ENCODE measurements around the gene FAM13A. TPM values are rescaled to one million over a fixed set of nuclear protein-coding genes. Genes with fewer than 3 reads are reported as not detected.
"Not testable (repeated sequence)": the region's sequence is repeated elsewhere in the genome, so short reads cannot be mapped to it uniquely, and the experiment has no call there.

Gene FAM13A
- total RNA-seq, 2 experiments from 2014 or later = 10.5 TPM

- Mint-ChIP-seq H3K9me3 (no peaks in the 10 kb centered on the region), H3K27me3 (no peaks in the 10 kb centered on the region), H3K4me1 (no peaks in the 10 kb centered on the region), H3K4me3 (no peak overlapping the region), H3K27ac (no peak overlapping the region), H3K36me3 (no peaks in the 10 kb centered on the region)
- POLR2A ChIA-PET = interaction anchor here (0.8 kb wide), 1 partner anchor 10 kb away, joined by 3 read pairs; no protein-coding TSS in a partner anchor
- DNase-seq (no peak), ATAC-seq (ENCODE audit: low read depth) (no peak)
Measured at GRCh38 chr4:88911246-88912212, 145.5 kb downstream of the FAM13A start.

DNA sequence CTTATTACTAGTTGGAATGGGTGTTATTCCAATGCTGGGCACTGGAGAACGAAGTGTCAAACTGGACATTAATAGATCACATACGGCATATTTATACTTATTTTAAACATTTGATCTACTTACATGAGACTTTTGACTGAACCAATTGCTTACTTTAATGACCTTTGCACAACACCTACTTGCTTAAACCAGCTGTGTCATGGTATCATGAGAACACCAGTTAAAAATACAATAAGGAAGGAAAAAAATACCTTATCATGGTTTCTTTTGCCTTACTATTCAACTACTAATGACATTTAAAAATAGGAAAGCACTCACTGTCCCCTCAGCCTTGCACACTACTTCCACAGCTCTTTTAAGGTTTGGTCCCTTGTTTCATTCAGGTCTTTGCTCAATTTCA lies 146.9 kb downstream of the FAM13A start:
- DNase-seq = no peak
- ATAC-seq (ENCODE audit: low read depth) = no peak
- Mint-ChIP-seq H3K9me3 (no peaks in the 10 kb centered on the region), H3K4me3 (no peak overlapping the region), H3K4me1 (no peaks in the 10 kb centered on the region), H3K27ac (no peak overlapping the region), H3K27me3 (no peaks in the 10 kb centered on the region), H3K36me3 (no peaks in the 10 kb centered on the region)
- POLR2A ChIA-PET = interaction anchor here (0.5 kb wide), 1 partner anchor 931 kb away, joined by 3 read pairs; no protein-coding TSS in a partner anchor

DNA sequence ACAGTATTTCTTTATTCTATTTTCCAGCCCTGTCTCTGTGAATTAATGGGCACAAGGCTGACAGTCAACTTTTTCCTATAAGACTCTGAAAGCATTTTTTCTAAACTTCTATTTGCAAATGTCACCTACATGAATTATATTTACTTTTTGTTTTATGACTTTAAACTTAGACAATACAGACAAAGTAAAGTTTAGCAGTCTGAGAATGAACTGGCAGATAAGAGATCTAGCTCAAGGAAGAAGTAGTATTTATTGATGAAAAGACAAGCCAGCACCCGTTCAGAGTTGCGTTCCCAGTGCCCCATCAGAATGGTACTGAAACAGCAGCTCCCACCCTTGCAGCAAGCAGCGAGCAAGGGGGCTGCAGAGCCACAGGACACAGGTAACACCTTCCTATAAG lies 148.5 kb downstream of the FAM13A start:
- DNase-seq (no peak), ATAC-seq (ENCODE audit: low read depth) (no peak)
- Mint-ChIP-seq H3K27ac (no peak overlapping the region), H3K9me3 (no peaks in the 10 kb centered on the region), H3K36me3 (no peaks in the 10 kb centered on the region), H3K4me3 (no peak overlapping the region), H3K4me1 (no peaks in the 10 kb centered on the region), H3K27me3 (no peaks in the 10 kb centered on the region)
- POLR2A ChIA-PET = no interaction called here

DNA sequence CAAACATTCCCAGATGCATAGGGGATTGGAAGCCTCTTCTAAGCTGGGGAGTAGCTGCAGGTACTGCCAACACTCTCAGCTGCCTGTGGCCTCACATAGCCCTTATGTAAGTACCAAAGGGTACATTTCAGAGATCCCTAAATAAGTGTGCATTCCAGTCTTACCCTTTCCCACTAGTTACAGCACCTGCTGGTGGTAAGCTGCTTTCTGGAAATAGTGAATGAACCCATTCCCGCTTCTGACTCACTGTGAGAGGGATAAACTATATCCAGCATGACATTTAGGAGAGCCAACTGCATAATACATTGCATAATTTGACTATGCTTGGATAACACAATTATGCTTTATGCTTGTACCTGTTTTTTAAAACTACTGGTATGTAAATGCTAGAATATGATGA lies 149.0 kb downstream of the FAM13A start:
- Mint-ChIP-seq H3K4me1 (no peaks in the 10 kb centered on the region), H3K27ac (no peak overlapping the region), H3K27me3 (no peaks in the 10 kb centered on the region), H3K36me3 (no peaks in the 10 kb centered on the region), H3K9me3 (no peaks in the 10 kb centered on the region), H3K4me3 (no peak overlapping the region)
- POLR2A ChIA-PET = no interaction called here
- ATAC-seq (ENCODE audit: low read depth) = no peak
- DNase-seq = no peak

DNA sequence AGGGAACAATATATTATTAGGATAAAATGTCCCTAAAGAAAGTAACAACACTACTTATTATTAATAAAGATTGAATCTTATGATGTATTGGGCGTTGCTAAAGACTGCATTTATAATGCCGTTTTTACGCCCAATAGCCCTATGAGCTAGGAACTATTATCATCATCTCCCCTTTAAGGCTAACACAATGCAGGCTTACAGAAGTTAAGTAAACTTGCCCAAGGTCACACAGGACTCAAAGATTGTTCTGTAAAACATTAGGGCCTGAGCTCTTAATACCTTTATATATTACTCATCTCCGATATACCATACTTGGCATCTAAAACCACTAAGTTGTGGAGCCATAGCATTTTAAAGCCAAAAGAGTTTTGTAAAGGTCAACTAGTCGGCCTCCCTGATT lies 149.5 kb downstream of the FAM13A start:
- H3K4me3 Mint-ChIP-seq = no peak overlapping the region
- DNase-seq (no peak), ATAC-seq (ENCODE audit: low read depth) (no peak)
- POLR2A ChIA-PET = no interaction called here
- H3K27ac Mint-ChIP-seq = no peak overlapping the region
- no peaks in the 10 kb centered on the region for H3K36me3 Mint-ChIP-seq
- H3K9me3 Mint-ChIP-seq = no peaks in the 10 kb centered on the region
- H3K4me1 Mint-ChIP-seq = no peaks in the 10 kb centered on the region
- peaks cover 2% of the 10 kb centered on the region for H3K27me3 Mint-ChIP-seq

DNA sequence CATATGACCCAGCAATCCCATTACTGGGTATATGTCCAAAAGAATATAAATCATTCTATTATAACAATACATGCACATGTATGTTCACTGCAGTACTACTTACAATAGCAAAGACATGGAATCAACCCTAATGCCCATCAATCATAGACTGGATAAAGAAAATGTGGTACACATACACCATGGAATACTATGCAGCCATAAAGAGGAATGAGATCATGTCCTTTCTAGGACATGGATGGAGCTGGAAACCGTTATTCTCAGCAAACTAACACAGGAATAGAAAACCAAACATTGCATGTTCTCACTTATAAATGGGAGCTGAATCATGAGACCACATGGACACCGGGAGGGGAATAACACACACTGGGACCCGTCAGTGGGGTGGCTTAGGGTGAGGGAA lies 152.7 kb downstream of the FAM13A start:
- H3K9me3 Mint-ChIP-seq; H3K36me3 Mint-ChIP-seq; H3K4me3 Mint-ChIP-seq; DNase-seq; H3K27ac Mint-ChIP-seq; POLR2A ChIA-PET; H3K4me1 Mint-ChIP-seq; ATAC-seq (ENCODE audit: low read depth): not testable (repeated sequence)
- H3K27me3 Mint-ChIP-seq = peaks cover 12% of the 10 kb centered on the region

- no peaks in the 10 kb centered on the region for H3K36me3 Mint-ChIP-seq
- H3K27me3 Mint-ChIP-seq = peaks cover 14% of the 10 kb centered on the region
- H3K4me3 Mint-ChIP-seq = no peak overlapping the region
- H3K4me1 Mint-ChIP-seq = no peaks in the 10 kb centered on the region
- H3K27ac Mint-ChIP-seq = no peak overlapping the region
- no peak for DNase-seq
- H3K9me3 Mint-ChIP-seq = peaks cover 9% of the 10 kb centered on the region
- no peak for ATAC-seq (ENCODE audit: low read depth)
- POLR2A ChIA-PET = no interaction called here
Measured at GRCh38 chr4:88900432-88900831, 156.6 kb downstream of the FAM13A start.

GRCh38 chr4:88897752-88898151 lies 159.2 kb downstream of the FAM13A start:
- Mint-ChIP-seq H3K9me3 (peaks cover 9% of the 10 kb centered on the region), H3K4me3 (no peak overlapping the region), H3K27ac (no peak overlapping the region), H3K4me1 (no peaks in the 10 kb centered on the region), H3K27me3 (peaks cover 14% of the 10 kb centered on the region), H3K36me3 (no peaks in the 10 kb centered on the region)
- ATAC-seq (ENCODE audit: low read depth) (no peak), DNase-seq (no peak)
- POLR2A ChIA-PET = no interaction called here

DNA sequence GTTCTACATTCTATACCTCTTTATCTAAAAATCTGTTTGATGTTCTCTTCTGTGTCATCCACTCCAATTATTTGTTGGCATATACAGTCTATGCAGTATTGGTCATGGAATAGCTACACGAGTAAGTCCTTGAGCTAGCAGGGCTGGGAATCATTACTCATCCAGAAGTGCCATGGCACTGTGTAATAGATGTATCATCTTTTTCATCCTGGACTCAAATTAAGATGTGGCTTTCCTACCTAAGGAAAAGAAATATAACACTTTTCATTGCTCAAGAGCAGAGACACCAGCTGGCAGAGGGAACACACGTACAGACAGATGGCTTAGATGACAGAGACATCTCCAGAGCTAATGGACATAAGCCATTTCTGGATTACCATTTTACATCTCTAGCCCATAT lies 159.8 kb downstream of the FAM13A start:
- Mint-ChIP-seq H3K27me3 (peaks cover 9% of the 10 kb centered on the region), H3K27ac (no peak overlapping the region), H3K4me3 (no peak overlapping the region), H3K4me1 (no peaks in the 10 kb centered on the region), H3K36me3 (no peaks in the 10 kb centered on the region), H3K9me3 (peaks cover 9% of the 10 kb centered on the region)
- DNase-seq (no peak), ATAC-seq (ENCODE audit: low read depth) (no peak)
- POLR2A ChIA-PET = no interaction called here

DNA sequence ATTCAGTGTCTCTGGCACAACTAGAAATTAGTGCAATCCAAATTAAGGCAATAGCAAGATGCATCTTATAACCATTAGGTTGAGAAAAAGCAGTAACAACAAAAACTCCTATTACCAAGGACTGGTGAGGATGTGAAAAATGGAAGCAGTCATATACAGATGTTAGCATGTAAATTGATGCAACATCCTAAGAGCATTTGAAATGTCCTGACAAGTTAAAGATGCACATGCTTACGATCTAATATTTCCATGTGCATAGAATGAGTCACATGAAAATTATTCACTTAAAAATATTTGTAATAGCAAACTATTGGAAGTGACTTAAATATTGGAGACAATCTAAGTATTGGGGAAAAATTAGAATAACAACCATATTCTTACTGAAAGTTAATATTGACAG lies 163.0 kb downstream of the FAM13A start:
- Mint-ChIP-seq H3K9me3 (peaks cover 2% of the 10 kb centered on the region), H3K4me3 (no peak overlapping the region), H3K27me3 (no peaks in the 10 kb centered on the region), H3K27ac (no peak overlapping the region), H3K36me3 (no peaks in the 10 kb centered on the region), H3K4me1 (no peaks in the 10 kb centered on the region)
- ATAC-seq (ENCODE audit: low read depth) (no peak), DNase-seq (no peak)
- POLR2A ChIA-PET = no interaction called here

DNA sequence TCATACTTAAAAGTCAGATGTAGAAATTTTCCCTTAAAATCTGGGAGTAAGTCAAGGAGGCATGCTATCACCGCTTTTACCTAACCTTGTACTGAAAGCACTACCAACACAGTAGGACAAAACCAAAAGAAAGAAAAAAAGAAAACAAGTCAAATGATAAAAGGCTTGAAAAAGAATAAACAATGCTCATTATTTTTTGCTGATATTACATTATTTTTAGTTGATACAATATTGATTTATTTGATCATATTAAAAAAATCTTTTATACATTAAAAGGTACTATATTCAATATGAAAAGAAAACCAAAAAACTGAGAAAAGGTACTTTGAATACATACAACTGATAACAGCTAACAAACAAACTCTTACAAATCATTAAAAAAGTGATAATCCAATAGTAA lies 164.3 kb downstream of the FAM13A start:
- H3K9me3 Mint-ChIP-seq = no peaks in the 10 kb centered on the region
- ATAC-seq (ENCODE audit: low read depth) = no peak

DNA sequence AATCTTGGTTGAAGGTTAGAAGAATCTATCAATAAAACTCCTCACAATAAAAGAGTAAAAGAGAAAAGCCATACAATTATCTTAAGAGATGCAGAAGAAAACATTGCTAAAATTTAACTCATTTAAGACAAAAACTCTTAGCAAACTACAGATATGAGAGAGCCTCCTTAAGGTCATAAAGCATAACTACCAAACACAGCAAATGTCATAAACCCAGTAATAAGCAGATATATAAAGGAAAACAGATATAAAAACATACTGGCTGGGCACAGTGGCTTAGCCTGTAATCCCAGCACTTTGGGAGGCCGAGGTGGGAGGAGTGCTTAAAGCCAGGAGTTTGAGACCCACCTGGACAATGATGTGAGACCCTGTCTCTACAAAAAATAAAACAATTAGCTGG lies 165.3 kb downstream of the FAM13A start:
- Mint-ChIP-seq H3K36me3 (no peaks in the 10 kb centered on the region), H3K27ac (no peak overlapping the region), H3K4me1 (no peaks in the 10 kb centered on the region), H3K4me3 (no peak overlapping the region), H3K9me3 (no peaks in the 10 kb centered on the region), H3K27me3 (no peaks in the 10 kb centered on the region)
- ATAC-seq (ENCODE audit: low read depth) (no peak), DNase-seq (no peak)
- POLR2A ChIA-PET = no interaction called here

More for the DNA sequence above, 164.3 kb downstream of the FAM13A start:
- Mint-ChIP-seq H3K36me3 (no peaks in the 10 kb centered on the region), H3K27ac (no peak overlapping the region), H3K4me1 (no peaks in the 10 kb centered on the region), H3K27me3 (no peaks in the 10 kb centered on the region), H3K4me3 (no peak overlapping the region)
- POLR2A ChIA-PET = no interaction called here
- no peak for DNase-seq

- H3K4me3 Mint-ChIP-seq; H3K4me1 Mint-ChIP-seq; H3K27ac Mint-ChIP-seq; ATAC-seq (ENCODE audit: low read depth); H3K36me3 Mint-ChIP-seq; H3K9me3 Mint-ChIP-seq; POLR2A ChIA-PET; DNase-seq: not testable (repeated sequence)
- peaks cover 11% of the 10 kb centered on the region for H3K27me3 Mint-ChIP-seq
Measured at GRCh38 chr4:88887409-88887808, 169.6 kb downstream of the FAM13A start.

GRCh38 chr4:88881227-88881569 lies 175.8 kb downstream of the FAM13A start:
- H3K4me1 Mint-ChIP-seq = no peaks in the 10 kb centered on the region
- H3K4me3 Mint-ChIP-seq = no peak overlapping the region
- H3K9me3 Mint-ChIP-seq = no peaks in the 10 kb centered on the region
- no peaks in the 10 kb centered on the region for H3K36me3 Mint-ChIP-seq
- DNase-seq = no peak
- POLR2A ChIA-PET = no interaction called here
- ATAC-seq (ENCODE audit: low read depth) = no peak
- H3K27ac Mint-ChIP-seq = no peak overlapping the region
- peaks cover 17% of the 10 kb centered on the region for H3K27me3 Mint-ChIP-seq

Measured in activated naive CD8-positive, alpha-beta T cell treated with anti-CD3 and anti-CD28 coated beads, Interleukin-2, amount 10 ng/mL, durations not matched to agents 7 days and 5 days (primary cell).